IgD-negative memory B cell (primary cell): ENCODE results near the gene SOX18. TPM values are rescaled to one million over a fixed set of nuclear protein-coding genes. Genes with fewer than 3 reads are reported as not detected.

Experiments used
- H3K27ac Mint-ChIP-seq, 3 donors: one replicate each; pipeline ENCODE4 v1.8.0; 2020 to 2022; ENCODE audit warnings: mild to moderate bottlenecking in 3 of 3, mixed read lengths in 3 of 3, moderate library complexity in 1 of 3
- H3K27me3 Mint-ChIP-seq: one replicate; pipeline ENCODE4 v1.8.0; 2021; ENCODE audit warnings: mixed read lengths
- H3K36me3 Mint-ChIP-seq: one replicate; pipeline ENCODE4 v1.8.0; 2020; ENCODE audit warnings: mild to moderate bottlenecking, mixed read lengths
- H3K4me1 Mint-ChIP-seq, 3 donors: one replicate each; pipeline ENCODE4 v1.8.0; 2020 to 2022; ENCODE audit warnings: mixed read lengths in 3 of 3, mild to moderate bottlenecking in 1 of 3
- H3K4me3 Mint-ChIP-seq, 4 donors: one replicate each; pipeline ENCODE4 v1.8.0; 2020 to 2022; ENCODE audit warnings: mild to moderate bottlenecking in 4 of 4, mixed read lengths in 4 of 4, moderate library complexity in 3 of 4
- H3K9me3 Mint-ChIP-seq, 3 donors: one replicate each; pipeline ENCODE4 v1.8.0; 2020 to 2021; ENCODE audit warnings: mixed read lengths in 3 of 3, mild to moderate bottlenecking in 1 of 3
- polyA plus RNA-seq: library from polyadenylated mRNA; unstranded; fragments of 300-500 nt; fragmentation: Illumina TruSeq; gene quantifications from one replicate; pipeline ENCODE4 v1.2.3, GENCODE V29; 2021

The SOX18 gene
- polyA plus RNA-seq, 1 donor from 2014 or later = not detected

GRCh38 chr20:64067733-64068307, 18.4 kb upstream of the SOX18 start:
- peaks cover 17 to 36% (median 31%) of the 10 kb centered on the region in 3 donors for H3K4me1 Mint-ChIP-seq
- H3K9me3 Mint-ChIP-seq = no peaks in the 10 kb centered on the region
- peak overlapping the region in 1 of 4 donors; percentile 50 for H3K4me3 Mint-ChIP-seq
- H3K36me3 Mint-ChIP-seq = peaks cover 1% of the 10 kb centered on the region
- H3K27ac Mint-ChIP-seq = peak overlapping the region in 2 of 3 donors; percentile 45 to 73
- H3K27me3 Mint-ChIP-seq = peaks cover 4% of the 10 kb centered on the region

- Mint-ChIP-seq H3K27me3 (peaks cover 4% of the 10 kb centered on the region), H3K27ac (peak overlapping the region in 2 of 3 donors; percentile 73 to 87), H3K36me3 (peaks cover 1% of the 10 kb centered on the region), H3K9me3 (no peaks in the 10 kb centered on the region), H3K4me3 (no peak overlapping the region), H3K4me1 (peaks cover 17 to 37% (median 29%) of the 10 kb centered on the region in 3 donors)
These were observed 17.7 kb upstream of the SOX18 start for GRCh38 chr20:64067005-64067632.

DNA sequence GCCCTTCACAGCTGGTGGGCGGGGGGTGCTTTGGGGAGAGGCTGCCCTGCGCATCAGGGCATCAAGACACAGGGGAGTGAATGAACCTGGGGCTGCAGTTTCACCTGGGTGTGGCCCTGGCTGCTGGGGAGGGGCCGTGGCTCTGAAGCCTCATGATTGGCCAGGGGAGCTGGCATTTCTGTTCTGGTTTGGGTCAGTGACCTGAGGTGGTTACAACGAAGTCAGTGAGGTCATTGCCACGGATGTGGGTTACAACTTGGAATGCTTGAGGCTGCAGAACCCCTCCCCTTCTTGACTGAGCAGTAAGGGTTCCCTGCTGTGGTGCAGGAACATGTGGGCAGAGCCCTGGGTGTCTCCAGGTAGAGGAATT, 16.5 kb upstream of the SOX18 start:
- Mint-ChIP-seq H3K36me3 (peaks cover 1% of the 10 kb centered on the region), H3K9me3 (no peaks in the 10 kb centered on the region), H3K4me3 (peak overlapping the region in 3 of 4 donors; percentile 70 to 89 (median 84)), H3K27me3 (peaks cover 4% of the 10 kb centered on the region), H3K27ac (peak overlapping the region; percentile 87 to 96 (median 93)), H3K4me1 (peaks cover 17 to 35% (median 20%) of the 10 kb centered on the region in 3 donors)

GRCh38 chr20:64065062-64065973, 15.9 kb upstream of the SOX18 start:
- Mint-ChIP-seq H3K27me3 (peaks cover 4% of the 10 kb centered on the region), H3K4me1 (peaks cover 17 to 31% (median 20%) of the 10 kb centered on the region in 3 donors), H3K36me3 (peaks cover 1% of the 10 kb centered on the region), H3K4me3 (peak overlapping the region in 3 of 4 donors; percentile 70 to 89 (median 84)), H3K27ac (peak overlapping the region; percentile 87 to 96 (median 93)), H3K9me3 (no peaks in the 10 kb centered on the region)

- peaks cover 4% of the 10 kb centered on the region for H3K27me3 Mint-ChIP-seq
- no peaks in the 10 kb centered on the region for H3K9me3 Mint-ChIP-seq
- peaks cover 1% of the 10 kb centered on the region for H3K36me3 Mint-ChIP-seq
- peak overlapping the region in 2 of 3 donors; percentile 61 to 69 for H3K27ac Mint-ChIP-seq
- H3K4me1 Mint-ChIP-seq = peaks cover 17 to 31% (median 20%) of the 10 kb centered on the region in 3 donors
- H3K4me3 Mint-ChIP-seq = peak overlapping the region; percentile 70 to 95 (median 86)
These were observed 14.8 kb upstream of the SOX18 start for GRCh38 chr20:64064145-64064698.

DNA sequence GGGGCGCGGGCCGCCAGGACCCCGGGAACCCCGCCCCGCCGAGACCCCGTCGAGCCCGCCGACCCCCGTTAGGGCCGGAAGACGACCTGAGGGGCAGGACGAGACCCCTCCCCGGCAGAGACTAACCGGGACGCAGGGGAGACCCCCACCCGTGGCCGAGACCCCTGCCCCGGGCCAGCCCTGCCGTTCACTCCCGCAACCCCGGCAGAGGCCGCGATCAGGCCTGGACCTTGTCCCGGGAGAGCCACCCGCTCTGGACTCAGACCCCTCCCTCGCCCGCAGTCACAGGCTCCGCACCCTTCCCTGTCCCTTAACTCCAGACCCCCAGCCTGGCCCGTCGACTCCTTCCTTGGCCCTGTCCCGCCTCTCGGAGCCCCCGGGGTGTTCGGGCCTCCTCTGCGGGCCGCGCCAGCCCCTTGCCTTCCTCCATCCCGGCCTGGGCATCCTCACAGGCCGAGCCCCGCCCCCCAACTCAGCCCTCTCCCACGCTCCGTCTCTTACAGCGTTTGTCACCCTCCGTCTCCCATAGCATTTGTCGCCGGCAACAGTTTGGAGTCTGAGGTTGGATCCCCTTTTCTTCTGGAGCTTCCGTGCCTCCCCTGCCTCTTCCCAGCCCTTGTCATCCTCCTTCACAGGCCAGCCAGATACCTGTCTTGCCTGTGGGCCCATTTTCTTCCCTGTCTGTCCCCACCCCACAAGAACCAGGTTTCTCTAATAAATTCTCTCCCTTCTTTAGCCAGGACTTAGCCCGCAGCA, 14.1 kb upstream of the SOX18 start:
- H3K27me3 Mint-ChIP-seq = peaks cover 4% of the 10 kb centered on the region
- H3K4me1 Mint-ChIP-seq = peaks cover 17 to 31% (median 20%) of the 10 kb centered on the region in 3 donors
- peaks cover 1% of the 10 kb centered on the region for H3K36me3 Mint-ChIP-seq
- H3K9me3 Mint-ChIP-seq = no peaks in the 10 kb centered on the region
- peak overlapping the region; percentile 80 to 95 (median 86) for H3K4me3 Mint-ChIP-seq
- peak overlapping the region in 2 of 3 donors; percentile 28 to 61 for H3K27ac Mint-ChIP-seq

- Mint-ChIP-seq H3K4me1 (peaks cover 17 to 37% (median 25%) of the 10 kb centered on the region in 3 donors), H3K36me3 (peaks cover 1% of the 10 kb centered on the region)
These were observed 13.4 kb upstream of the SOX18 start, which contains the start of gene TCEA2 for GRCh38 chr20:64062596-64063388. TSS of gene TCEA2 (plus strand) at chr20:64063198. CDS start at chr20:64063313, 115 bp downstream.

GRCh38 chr20:64062276-64062595, 12.8 kb upstream of the SOX18 start:
- peak overlapping the region in 3 of 4 donors; percentile 65 to 83 (median 81) for H3K4me3 Mint-ChIP-seq
- peaks cover 1% of the 10 kb centered on the region for H3K36me3 Mint-ChIP-seq
- H3K27ac Mint-ChIP-seq = peak overlapping the region in 1 of 3 donors; percentile 18
- H3K27me3 Mint-ChIP-seq = peaks cover 4% of the 10 kb centered on the region
- no peaks in the 10 kb centered on the region for H3K9me3 Mint-ChIP-seq
- H3K4me1 Mint-ChIP-seq = peaks cover 17 to 39% (median 25%) of the 10 kb centered on the region in 3 donors

More at GRCh38 chr20:64062596-64063388, 13.4 kb upstream of the SOX18 start, which contains the start of gene TCEA2:
- H3K27ac Mint-ChIP-seq = peak within 1 kb of the TSS in 2 of 3 donors; percentile 28 to 61
- peaks cover 4% of the 10 kb centered on the region for H3K27me3 Mint-ChIP-seq
- no peaks in the 10 kb centered on the region for H3K9me3 Mint-ChIP-seq
- peak within 1 kb of the TSS; percentile 80 to 95 (median 86) for H3K4me3 Mint-ChIP-seq

DNA sequence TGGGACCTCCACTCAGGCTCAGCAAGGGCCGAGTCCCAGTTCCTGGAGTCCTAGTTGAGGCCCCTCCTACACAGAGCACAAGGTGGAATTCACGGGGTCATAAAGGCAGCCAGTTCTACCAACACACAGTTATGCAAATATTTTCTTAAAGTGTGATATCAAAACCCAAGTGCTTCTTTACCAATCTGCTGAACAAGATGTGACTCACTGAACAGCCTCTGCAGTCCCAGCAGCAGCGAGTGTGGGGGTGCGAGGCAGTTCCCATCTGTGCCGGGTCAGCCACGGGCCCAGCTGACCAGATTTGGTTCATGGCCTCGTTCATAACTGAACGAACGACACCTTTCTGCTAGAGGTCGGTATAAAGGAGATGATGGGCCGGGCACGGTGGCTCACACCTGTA, 9.1 kb upstream of the SOX18 start:
- no peaks in the 10 kb centered on the region for H3K9me3 Mint-ChIP-seq
- H3K4me3 Mint-ChIP-seq = peak overlapping the region in 1 of 4 donors; percentile 54
- peaks cover 3% of the 10 kb centered on the region for H3K36me3 Mint-ChIP-seq
- H3K4me1 Mint-ChIP-seq = peaks cover 0 to 13% (median 7%) of the 10 kb centered on the region in 3 donors
- peaks cover 7% of the 10 kb centered on the region for H3K27me3 Mint-ChIP-seq
- peak overlapping the region in 1 of 3 donors; percentile 31 for H3K27ac Mint-ChIP-seq

DNA sequence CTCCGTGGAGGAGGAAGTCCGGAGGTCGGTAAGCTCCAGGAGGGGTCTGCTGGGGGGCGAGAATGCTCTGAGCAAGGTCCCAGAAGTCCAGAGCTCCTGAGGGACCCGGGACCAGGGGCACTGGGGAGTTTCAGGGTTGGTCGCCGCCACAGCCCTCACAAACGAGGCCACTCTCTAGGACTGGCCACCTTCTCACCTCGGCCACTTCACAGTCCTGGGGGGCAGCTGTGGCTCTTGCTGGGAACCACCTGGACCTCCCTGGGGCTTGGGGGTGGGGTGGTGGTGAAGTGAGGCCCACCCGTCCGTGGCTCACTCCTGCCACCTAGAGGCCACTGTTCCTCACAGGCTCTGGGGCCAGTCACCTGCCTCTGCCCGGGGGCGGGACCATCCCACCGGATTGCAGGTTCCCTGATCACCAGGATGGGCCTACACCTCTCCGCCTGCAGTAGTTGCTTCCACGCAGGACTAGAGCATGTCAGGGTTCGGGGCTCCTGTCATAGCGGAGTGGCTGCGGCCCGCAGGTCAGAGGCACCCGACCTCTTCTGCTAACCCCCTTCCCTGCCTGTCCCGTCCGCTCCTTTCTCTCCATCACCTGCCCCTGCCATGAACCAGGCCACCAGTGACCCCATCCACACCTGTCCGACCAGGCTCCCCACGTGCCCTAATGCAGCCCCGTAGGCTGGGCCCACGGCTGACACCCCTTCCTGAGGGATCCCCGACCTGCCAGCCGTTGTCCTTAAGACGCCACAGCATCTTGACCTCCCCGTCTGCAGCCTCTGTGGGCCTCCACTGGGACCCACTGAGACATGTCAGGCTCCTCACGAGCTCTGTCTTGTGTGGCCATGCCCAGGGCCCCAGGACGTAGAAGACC, 8.4 kb upstream of the SOX18 start:
- Mint-ChIP-seq H3K27ac (no peak overlapping the region), H3K27me3 (peaks cover 13% of the 10 kb centered on the region), H3K4me1 (peaks cover 0 to 13% (median 11%) of the 10 kb centered on the region in 3 donors), H3K9me3 (no peaks in the 10 kb centered on the region), H3K36me3 (peaks cover 3% of the 10 kb centered on the region), H3K4me3 (peak overlapping the region in 3 of 4 donors; percentile 8 to 78 (median 54))

DNA sequence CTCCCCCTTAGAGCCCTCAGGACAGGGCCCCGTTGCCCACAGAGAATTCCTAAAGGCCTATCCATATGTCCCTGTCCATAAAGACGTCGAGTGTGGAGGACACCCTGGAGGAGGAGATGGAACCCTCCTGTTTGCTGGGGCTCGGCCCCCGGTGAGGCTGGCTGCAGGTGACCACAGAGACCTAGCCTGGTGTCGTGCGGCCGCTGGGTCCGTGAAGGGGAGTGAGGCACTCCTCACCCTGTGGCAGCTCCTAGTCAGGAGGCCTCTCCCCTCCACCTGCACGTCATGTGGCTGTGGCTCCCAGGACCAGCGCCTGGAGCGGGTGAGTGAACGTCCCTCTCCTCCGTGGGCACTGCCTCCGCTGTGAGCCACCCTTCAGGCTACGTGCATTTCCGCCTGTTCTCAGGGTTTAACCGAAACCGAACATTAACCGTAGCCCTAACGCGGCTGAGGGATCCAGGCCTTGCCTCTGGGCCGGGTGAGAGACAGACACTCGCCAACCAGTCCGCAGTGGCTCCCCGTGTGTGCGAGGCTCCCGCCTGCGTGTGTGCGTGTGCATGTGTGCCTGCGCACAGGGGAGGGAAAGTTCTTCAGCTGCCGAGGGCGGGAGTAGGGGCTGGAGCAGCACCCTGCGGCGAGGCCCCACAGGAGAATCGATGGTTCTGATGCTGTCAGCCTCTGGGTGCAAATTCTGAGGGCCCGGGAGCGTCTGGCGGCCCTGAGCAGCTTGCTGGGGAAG, 7.6 kb upstream of the SOX18 start:
- peaks cover 3% of the 10 kb centered on the region for H3K36me3 Mint-ChIP-seq
- H3K4me1 Mint-ChIP-seq = peaks cover 0 to 11% (median 11%) of the 10 kb centered on the region in 3 donors
- H3K27ac Mint-ChIP-seq = no peak overlapping the region
- no peaks in the 10 kb centered on the region for H3K9me3 Mint-ChIP-seq
- H3K27me3 Mint-ChIP-seq = peaks cover 15% of the 10 kb centered on the region
- H3K4me3 Mint-ChIP-seq = peak overlapping the region in 1 of 4 donors; percentile 78

DNA sequence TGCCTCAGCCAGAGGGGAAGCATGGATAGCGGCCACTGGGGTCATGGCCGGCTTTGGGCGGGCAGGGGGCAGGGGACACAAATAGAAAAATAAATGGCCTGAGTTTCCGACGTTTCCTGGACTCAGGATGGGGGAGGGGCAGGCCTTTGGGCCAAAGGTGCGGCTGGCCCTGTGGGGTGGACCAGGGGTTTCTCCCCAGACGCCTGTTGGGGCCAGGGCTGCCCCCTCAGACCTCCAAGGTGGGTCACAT, 7.1 kb upstream of the SOX18 start:
- H3K27ac Mint-ChIP-seq = no peak overlapping the region
- no peak overlapping the region for H3K4me3 Mint-ChIP-seq
- peaks cover 0 to 11% (median 9%) of the 10 kb centered on the region in 3 donors for H3K4me1 Mint-ChIP-seq
- peaks cover 3% of the 10 kb centered on the region for H3K36me3 Mint-ChIP-seq
- peaks cover 20% of the 10 kb centered on the region for H3K27me3 Mint-ChIP-seq
- no peaks in the 10 kb centered on the region for H3K9me3 Mint-ChIP-seq
